ENCODE results near the gene ANHX. TPM values are rescaled to one million over a fixed set of nuclear protein-coding genes. Genes with fewer than 3 reads are reported as not detected.
"Not testable (repeated sequence)": the region's sequence is repeated elsewhere in the genome, so short reads cannot be mapped to it uniquely, and the experiment has no call there.

ANHX gene
- total and polyA plus RNA-seq, 2 of the 8 experiments (the other 6 are each of a cell fraction or from before 2014, with no cell fraction given): not detected

GRCh38 chr12:133264668-133265067, 29.0 kb upstream of the ANHX start:
- 95% methylated on average over 10 of the region's 11 CpGs; no CpG with 5 or more reads in 1 of the 2 experiments for WGBS, 2 experiments (ENCODE audit: extremely low coverage in 1 of 2, insufficient coverage in 1 of 2, insufficient read length in 1 of 2, insufficient replicate concordance in 2 of 2, low coverage in 1 of 2, low lambda C conversion rate in 2 of 2, missing lambda C conversion rate in 1 of 2)
- H3K14ac ChIP-seq (ENCODE audit: insufficient read length); H2BK12ac ChIP-seq (ENCODE audit: low read depth, low read length); H3K79me2 ChIP-seq (ENCODE audit: control insufficient read depth in 1 of 2, insufficient read depth in 2 of 2, low read length in 2 of 2); H2BK20ac ChIP-seq (ENCODE audit: low read length); H2AFZ ChIP-seq (ENCODE audit: low read length); DNase-seq (ENCODE audit: low read depth in 1 of 2, low spot score in 2 of 2); H3K36me3 ChIP-seq (ENCODE audit: control insufficient read depth in 2 of 4, insufficient read depth in 4 of 4, low read length in 3 of 4); H3K4me1 ChIP-seq (replicated peaks in 1 of 4; ENCODE audit: control insufficient read depth in 3 of 4, insufficient read depth in 4 of 4, low read length in 3 of 4); H3K4me2 ChIP-seq (ENCODE audit: insufficient read depth in 1 of 2, low read depth in 2 of 2, low read length in 2 of 2); POLR2A ChIA-PET (ENCODE audit: partially characterized antibody); H2BK15ac ChIP-seq (ENCODE audit: low read length); H3K4me3 ChIP-seq (ENCODE audit: extremely low read depth in 1 of 4, insufficient read depth in 2 of 4, low read depth in 3 of 4, low read length in 4 of 4); H2BK5ac ChIP-seq (ENCODE audit: low read depth, low read length); H2BK120ac ChIP-seq (replicated peaks; ENCODE audit: low read depth, low read length); H3K23me2 ChIP-seq (ENCODE audit: low read depth, low read length); FAIRE-seq; H3K18ac ChIP-seq (ENCODE audit: extremely low read depth, low read length); CTCF ChIA-PET (ENCODE audit: partially characterized antibody); H3K27me3 ChIP-seq (replicated peaks in 1 of 4; ENCODE audit: control insufficient read depth in 3 of 4, extremely low read depth in 1 of 4, insufficient read depth in 3 of 4, low read length in 3 of 4); H4K20me1 ChIP-seq (replicated peaks in 1 of 2; ENCODE audit: control insufficient read depth in 1 of 2, insufficient read depth in 2 of 2, low read length in 2 of 2); H4K91ac ChIP-seq (replicated peaks; ENCODE audit: insufficient read length, low read length); H3K27ac ChIP-seq (ENCODE audit: low read depth, low read length); H3K23ac ChIP-seq (ENCODE audit: insufficient read length); H4K5ac ChIP-seq (ENCODE audit: insufficient read length, low read depth, low read length); H3K4ac ChIP-seq (replicated peaks; ENCODE audit: insufficient read length, low read depth, low read length); H3K9ac ChIP-seq (replicated peaks in 1 of 4; ENCODE audit: extremely low read depth in 1 of 4, low read depth in 3 of 4, low read length in 3 of 4); H3K79me1 ChIP-seq (ENCODE audit: low read depth, low read length); H3K56ac ChIP-seq (replicated peaks; ENCODE audit: insufficient read length, low read depth, low read length); H4K8ac ChIP-seq (ENCODE audit: extremely low read depth, insufficient read depth, low read length); H2AK5ac ChIP-seq (ENCODE audit: low read depth, low read length): not testable (repeated sequence)
- peaks cover 0 to 22% of the 10 kb centered on the region in 2 experiments; a peak in 2 of 4 replicates for H3K9me3 ChIP-seq (ENCODE audit: insufficient read depth in 2 of 2, low read depth in 1 of 2, low read length in 1 of 2)

Measured in H1 (cell line).